Measurements from ENCODE around the gene EIF5B.
"Not testable (repeated sequence)": the region's sequence is repeated elsewhere in the genome, so short reads cannot be mapped to it uniquely, and the experiment has no call there.

DNA sequence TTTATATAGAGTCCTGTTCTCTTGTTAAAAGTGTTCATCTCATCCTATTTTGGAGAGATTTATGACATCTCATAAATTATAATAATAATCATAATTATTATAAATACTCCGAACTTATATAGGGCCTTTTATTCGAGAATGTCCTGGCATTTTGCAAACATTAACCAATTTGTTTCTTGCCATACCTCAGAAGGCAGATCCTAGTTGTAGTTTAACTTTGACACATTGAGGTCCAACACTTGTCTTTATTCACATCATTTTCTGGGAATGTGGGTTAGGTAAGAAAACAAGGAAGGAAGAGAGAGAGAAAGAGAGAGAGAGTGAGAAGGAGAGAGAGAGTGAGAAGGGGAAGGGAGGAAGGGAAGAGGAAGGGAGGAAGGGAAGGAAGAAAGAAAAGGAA, 36.1 kb upstream of the EIF5B start, which contains the start of gene LYG1:
- TF ChIP-seq, protein P1, sequence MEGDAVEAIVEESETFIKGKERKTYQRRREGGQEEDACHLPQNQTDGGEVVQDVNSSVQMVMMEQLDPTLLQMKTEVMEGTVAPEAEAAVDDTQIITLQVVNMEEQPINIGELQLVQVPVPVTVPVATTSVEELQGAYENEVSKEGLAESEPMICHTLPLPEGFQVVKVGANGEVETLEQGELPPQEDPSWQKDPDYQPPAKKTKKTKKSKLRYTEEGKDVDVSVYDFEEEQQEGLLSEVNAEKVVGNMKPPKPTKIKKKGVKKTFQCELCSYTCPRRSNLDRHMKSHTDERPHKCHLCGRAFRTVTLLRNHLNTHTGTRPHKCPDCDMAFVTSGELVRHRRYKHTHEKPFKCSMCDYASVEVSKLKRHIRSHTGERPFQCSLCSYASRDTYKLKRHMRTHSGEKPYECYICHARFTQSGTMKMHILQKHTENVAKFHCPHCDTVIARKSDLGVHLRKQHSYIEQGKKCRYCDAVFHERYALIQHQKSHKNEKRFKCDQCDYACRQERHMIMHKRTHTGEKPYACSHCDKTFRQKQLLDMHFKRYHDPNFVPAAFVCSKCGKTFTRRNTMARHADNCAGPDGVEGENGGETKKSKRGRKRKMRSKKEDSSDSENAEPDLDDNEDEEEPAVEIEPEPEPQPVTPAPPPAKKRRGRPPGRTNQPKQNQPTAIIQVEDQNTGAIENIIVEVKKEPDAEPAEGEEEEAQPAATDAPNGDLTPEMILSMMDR (conservative IDR thresholded peaks at IDR 0.05 in 1 of 2, IDR thresholded peaks at IDR 0.05 in 1 of 2; ENCODE audit: low read depth in 1 of 2, low read length in 2 of 2) = not testable (repeated sequence)
- TF ChIP-seq EZH2 (IDR thresholded peaks at IDR 0.05; ENCODE audit: low read length, missing control alignments) = not testable (repeated sequence)
